Measurements from ENCODE around the gene AVPR1B.

The AVPR1B gene

GRCh38 chr1:206112600-206113301 lies 4.4 kb downstream of the AVPR1B start:
- no peak for DNase-seq (ENCODE audit: low read depth in 1 of 2, low spot score in 1 of 2)

GRCh38 chr1:206111271-206111927 lies 5.8 kb downstream of the AVPR1B start:
- DNase-seq (ENCODE audit: low read depth in 1 of 2, low spot score in 1 of 2), result no peak

GRCh38 chr1:206110820-206111219 lies 6.4 kb downstream of the AVPR1B start:
- no peak for DNase-seq (ENCODE audit: low read depth in 1 of 2, low spot score in 1 of 2)

GRCh38 chr1:206110161-206110560 lies 7.0 kb downstream of the AVPR1B start:
- no peak for DNase-seq (ENCODE audit: low read depth in 1 of 2, low spot score in 1 of 2)

- no peak for DNase-seq (ENCODE audit: low read depth in 1 of 2, low spot score in 1 of 2)
Measured at GRCh38 chr1:206109718-206110117, 7.5 kb downstream of the AVPR1B start.

- DNase-seq (ENCODE audit: low read depth in 1 of 2, low spot score in 1 of 2), result no peak
Measured at GRCh38 chr1:206108635-206109034, 8.6 kb downstream of the AVPR1B start.

- DNase-seq (ENCODE audit: low read depth in 1 of 2, low spot score in 1 of 2), result no peak
Measured at GRCh38 chr1:206107168-206107544, 10.0 kb downstream of the AVPR1B start.

- peak; percentile 62 to 80 for DNase-seq (ENCODE audit: low read depth in 1 of 2, low spot score in 1 of 2)
Measured at GRCh38 chr1:206106328-206107167, 10.6 kb downstream of the AVPR1B start.

- no peak for DNase-seq (ENCODE audit: low read depth in 1 of 2, low spot score in 1 of 2)
Measured at GRCh38 chr1:206105464-206105995, 11.7 kb downstream of the AVPR1B start.

- DNase-seq (ENCODE audit: low read depth in 1 of 2, low spot score in 1 of 2), result no peak
Measured at GRCh38 chr1:206103979-206104378, 13.2 kb downstream of the AVPR1B start.

GRCh38 chr1:206102292-206102936 lies 14.8 kb downstream of the AVPR1B start:
- DNase-seq (ENCODE audit: low read depth in 1 of 2, low spot score in 1 of 2), result no peak

GRCh38 chr1:206101351-206102045 lies 15.7 kb downstream of the AVPR1B start:
- DNase-seq (ENCODE audit: low read depth in 1 of 2, low spot score in 1 of 2), result no peak

GRCh38 chr1:206100226-206100815 lies 16.9 kb downstream of the AVPR1B start:
- DNase-seq (ENCODE audit: low read depth in 1 of 2, low spot score in 1 of 2), result no peak

- DNase-seq (ENCODE audit: low read depth in 1 of 2, low spot score in 1 of 2), result no peak
Measured at GRCh38 chr1:206098242-206098919, 18.8 kb downstream of the AVPR1B start.

GRCh38 chr1:206097381-206097780 lies 19.8 kb downstream of the AVPR1B start:
- no peak for DNase-seq (ENCODE audit: low read depth in 1 of 2, low spot score in 1 of 2)

- DNase-seq (ENCODE audit: low read depth in 1 of 2, low spot score in 1 of 2), result no peak
Measured at GRCh38 chr1:206094024-206094423, 23.2 kb downstream of the AVPR1B start.

- DNase-seq (ENCODE audit: low read depth in 1 of 2, low spot score in 1 of 2), result no peak
Measured at GRCh38 chr1:206089341-206089740, 27.8 kb downstream of the AVPR1B start.

GRCh38 chr1:206087091-206087490 lies 30.1 kb downstream of the AVPR1B start:
- no peak for DNase-seq (ENCODE audit: low read depth in 1 of 2, low spot score in 1 of 2)

GRCh38 chr1:206083750-206084149 lies 33.4 kb downstream of the AVPR1B start:
- DNase-seq (ENCODE audit: low read depth in 1 of 2, low spot score in 1 of 2), result no peak
